Activated CD4-positive, alpha-beta T cell treated with anti-CD3 and anti-CD28 coated beads, Interleukin-2, Interleukin-6, amounts not matched to agents 100 ng/mL and 50 ng/mL, durations not matched to agents 16 hours and 8 hours (primary cell): Measurements from ENCODE around the gene ASTN1.
"Not testable (repeated sequence)": the region's sequence is repeated elsewhere in the genome, so short reads cannot be mapped to it uniquely, and the experiment has no call there.

Experiments used
- DNase-seq: peaks from one replicate; pipeline ENCODE4 v3.0.0-alpha.2; 2020

Gene ASTN1

DNA sequence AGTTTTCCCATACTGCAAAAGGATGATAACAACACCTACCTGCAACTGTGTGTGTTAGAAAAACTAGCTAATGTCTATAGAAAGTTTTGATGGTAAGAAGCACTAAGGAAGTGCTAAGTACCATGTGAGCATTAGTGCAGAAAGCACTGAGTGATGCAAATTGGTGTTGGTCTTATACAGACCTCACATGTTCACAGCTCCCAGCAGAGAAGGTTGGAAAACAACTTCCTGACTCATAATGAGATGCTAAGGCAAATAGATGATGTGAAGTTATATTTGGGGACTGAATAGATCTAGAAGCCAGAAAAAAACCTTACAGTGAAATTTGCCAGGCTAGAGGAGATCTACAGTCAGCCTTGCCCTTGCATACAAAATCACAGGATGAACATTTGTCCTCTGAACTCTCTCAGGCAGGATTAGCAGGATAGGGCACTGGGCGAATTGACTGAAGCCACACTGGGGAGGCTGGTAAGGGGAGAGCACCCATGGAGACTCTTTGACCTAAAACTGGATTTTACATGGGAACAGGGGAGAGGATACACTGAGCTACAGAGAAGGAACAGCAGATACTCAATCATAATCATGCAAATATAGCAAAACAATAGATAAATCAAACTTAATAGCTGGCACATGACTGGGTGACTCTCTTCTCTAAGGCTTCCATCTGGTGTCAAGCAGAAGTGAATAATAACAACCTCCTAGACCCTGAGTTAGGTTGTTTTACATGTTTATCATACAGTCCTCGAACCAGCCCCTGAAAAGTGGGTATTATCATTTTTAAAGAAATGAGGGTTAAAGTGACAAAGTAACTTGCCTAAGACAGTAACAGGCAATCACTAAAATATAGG, 61.3 kb downstream of the ASTN1 start:
- no peak for DNase-seq

DNA sequence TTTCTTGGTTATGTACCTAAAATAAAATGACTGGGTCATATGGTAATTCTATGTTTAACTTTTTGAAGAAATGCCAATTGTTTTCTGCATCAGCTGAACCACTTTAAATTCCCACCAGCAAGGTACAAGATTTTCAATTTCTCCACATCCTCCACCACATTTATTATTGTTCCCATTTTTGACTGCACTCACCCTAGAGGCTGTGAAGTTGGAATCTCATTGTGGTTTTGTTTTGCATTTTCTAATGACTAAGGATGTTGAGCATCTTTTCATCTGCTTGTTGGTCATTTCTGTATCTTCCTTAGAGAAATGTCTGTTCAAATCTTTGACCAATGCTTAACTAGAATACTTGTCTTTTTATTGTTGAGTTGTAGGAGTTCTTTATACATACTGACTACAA, 72.5 kb downstream of the ASTN1 start:
- no peak for DNase-seq

DNA sequence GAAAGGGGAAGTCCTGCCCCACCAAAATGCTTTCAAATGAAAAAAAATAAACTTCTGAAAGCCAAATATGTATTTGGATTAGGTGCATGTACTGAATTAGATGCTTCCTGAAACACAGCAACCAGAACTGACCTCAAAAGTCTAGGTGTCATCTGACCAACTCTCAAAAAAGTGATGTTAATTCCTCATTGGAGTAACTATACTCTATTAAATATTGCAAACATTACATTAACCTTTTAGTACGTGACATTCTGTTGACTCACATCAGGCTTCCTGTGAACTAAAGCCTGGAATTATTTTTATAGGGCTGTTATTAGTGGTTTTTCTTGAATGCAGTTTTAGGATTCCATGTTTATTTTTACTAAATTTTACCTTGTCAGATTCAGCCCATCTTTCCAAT, 73.5 kb downstream of the ASTN1 start:
- DNase-seq = no peak

DNA sequence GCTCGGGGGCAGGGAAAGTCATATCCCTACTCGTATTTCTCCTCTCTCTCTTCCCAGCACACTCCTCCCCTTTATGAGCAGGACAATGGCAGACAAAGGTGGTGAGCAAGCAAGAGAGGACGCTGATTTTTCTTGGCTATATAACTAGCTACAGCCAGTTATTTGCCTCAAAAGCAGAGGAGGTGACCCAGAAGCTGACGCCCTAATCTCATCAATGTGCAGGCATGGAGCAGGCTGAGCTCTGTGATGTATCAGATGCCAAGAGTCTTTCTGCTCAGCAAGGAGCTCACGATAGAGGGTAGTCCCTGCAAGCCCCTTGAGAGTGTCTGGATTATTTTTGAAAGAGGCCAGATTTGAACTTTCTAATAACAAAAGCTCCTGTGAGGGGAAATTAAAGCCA, 75.5 kb downstream of the ASTN1 start:
- DNase-seq = no peak

DNA sequence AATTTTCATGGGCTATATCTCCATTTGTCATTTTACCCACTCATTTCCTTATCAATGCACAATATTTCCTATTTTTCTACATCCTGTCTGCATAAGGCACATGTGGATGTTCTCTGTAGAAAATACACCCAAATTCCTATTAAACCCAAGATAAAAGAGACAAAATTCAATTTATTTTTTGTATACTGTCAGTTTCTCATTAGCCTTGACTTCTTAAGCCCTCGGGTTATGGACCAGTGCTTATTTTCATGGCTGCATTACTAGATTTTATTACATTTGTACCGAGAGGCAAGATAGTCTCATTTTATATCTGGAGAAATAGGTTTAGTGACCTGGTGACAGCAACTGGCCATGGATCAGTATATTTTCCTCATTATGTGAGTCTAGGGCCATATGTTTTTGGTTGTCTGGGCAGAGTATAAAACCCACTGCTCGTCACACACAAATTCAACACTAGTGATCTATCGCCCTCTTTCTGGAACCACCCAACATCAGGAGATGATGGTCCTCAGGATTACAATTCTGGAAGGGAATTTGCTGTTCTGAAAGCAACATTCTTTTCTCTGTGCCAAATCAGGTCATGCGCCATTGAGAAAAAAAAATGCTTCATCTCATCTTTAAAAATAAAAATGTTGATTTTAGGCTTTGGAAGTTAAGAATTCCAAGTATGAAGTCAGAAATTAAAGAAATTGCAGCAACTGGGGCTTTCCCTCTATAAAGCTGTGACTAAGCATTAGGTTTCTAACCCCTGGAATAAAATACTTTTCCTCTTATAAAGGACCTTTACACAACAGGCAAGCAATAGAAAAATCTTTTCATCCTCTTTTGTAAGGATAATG, 81.4 kb downstream of the ASTN1 start:
- DNase-seq = no peak

DNA sequence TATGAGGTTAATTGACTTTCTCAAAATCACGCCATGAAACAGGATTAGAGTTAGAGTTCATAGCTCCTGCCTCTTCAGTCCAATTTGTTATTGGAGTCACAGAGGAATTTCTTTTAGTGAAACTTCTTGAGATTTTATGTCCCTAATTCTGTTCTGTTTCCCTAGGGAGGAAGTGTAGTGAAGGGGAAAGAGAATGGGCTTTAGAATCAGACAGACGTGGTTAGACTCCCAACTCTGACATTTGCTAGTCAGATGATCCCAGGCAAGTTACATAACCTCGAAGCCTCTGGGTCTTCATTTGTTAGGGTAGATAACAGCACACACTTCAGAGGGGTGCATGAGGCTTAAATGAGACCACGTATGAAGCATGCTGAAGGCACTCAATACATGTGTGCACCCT, 83.9 kb downstream of the ASTN1 start:
- DNase-seq = no peak

DNA sequence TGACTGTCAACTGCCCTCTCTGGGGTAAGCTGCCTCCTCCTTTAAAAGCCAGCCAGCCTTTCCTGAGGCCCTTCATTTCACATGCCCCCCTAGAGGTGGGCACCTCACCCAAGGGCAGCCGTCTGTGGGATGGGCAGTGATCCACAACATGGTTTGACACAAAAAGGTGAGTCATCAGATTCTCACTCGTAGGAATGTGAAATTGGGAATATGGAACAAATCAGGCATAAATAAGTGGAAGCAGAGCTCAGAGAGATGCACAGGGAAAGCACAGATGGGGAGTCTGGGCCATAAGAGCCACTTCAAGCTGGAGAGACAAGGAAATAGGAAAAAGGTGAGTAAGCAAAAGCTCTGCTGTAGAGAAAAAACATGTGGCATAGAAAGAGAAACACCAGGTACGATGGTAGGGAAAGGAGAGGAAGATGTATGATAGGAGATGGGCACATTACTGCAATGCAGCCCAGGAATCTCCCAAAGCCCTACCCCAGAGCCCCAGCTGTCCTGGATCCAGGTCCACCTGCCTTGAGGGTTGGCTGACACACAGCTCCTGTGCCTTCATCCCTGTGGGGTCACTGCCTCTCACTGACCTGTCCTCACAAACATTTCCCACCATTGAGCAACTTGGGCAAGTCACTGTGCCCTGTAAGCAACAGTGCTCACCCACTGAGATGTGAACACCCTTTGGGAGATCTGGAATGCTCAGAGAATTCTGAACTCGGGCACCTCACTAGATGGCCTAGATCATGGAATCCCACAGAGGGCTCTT, 86.6 kb downstream of the ASTN1 start:
- DNase-seq = no peak

DNA sequence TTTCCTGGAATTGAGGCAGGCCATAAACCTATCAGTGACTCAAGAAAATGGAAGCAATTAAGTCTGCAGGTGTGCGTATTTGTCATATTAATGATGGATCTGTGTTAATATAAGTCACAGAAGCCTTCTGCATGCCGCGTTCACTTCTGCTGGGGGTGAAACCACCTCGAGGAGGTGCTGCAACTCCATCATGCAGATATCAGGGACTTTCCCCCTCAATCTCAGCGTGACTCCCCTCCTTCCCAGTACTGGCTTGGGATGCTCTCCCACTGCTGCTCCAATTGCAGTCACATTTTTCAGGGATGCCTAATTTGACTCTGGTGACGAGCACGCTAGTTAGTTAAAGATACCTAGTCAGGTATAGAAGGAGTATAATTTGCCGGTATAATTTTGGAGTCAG, 87.5 kb downstream of the ASTN1 start:
- DNase-seq = no peak

DNA sequence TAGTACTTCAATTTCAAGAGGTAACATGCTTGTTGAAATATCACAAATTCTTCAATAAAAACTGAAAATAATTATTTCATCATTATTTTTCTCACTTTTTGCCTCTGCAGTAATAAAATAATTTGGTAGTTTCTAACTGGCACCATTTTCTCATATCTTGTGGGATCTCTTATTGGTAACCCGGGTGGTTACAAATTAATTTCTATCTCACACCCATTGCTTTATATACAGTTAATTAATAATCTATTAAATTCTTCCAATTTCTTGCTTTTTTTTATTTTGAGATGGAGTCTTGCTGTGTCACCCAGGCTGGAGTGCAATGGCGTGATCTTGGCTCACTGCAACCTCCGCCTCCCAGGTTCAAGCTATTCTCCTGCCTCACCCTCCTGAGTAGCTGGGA, 89.7 kb downstream of the ASTN1 start:
- DNase-seq = not testable (repeated sequence)

DNA sequence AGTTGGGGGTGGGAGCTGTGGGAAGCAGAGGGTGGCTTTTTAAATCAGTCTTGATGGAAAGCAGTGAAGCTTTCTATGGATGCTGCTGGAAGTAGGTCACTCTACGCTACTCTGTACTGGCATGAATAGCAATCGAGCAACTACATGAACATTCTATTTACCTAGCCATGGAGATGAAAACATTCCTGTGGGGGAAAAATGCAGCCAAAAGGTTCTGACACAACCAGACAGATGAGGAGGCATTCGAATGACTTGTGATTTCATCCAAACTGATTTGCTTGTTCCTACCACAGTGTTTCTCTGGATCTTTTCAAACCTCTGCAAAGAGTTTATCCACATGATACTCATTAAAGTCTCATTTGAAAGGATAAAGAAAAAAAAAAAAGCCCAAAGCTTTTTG, 95.0 kb downstream of the ASTN1 start:
- no peak for DNase-seq

DNA sequence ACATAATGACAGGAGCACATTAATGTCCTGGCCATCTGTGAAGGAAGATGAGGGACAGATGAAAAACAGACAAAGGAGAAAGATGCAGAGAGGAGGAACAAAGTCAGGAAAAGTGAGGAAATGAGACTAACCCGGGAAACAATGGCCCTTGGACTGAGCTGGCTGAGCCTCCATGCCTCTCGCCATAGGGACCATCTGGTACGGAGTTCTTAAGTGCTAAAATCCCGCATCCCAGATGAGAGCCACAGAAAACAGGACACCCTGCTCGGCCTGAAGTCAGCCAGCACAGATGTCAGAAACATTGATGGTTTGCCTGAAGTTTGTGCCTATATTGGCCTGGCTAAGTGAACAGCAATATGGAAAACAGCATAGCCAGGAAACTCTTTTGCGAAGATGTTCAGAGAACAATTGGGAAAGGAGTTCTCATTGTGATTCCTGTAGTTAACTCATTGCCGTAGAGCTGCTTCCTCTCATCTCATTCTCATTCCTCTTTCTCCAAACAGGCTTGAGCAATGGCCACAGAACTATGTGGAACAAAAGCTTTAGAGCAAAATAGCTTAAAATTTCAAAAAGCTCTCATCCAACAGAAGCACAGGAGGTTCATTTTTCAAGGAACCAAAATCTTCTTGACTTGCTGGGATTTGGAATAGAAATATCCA, 96.6 kb downstream of the ASTN1 start:
- DNase-seq = no peak

DNA sequence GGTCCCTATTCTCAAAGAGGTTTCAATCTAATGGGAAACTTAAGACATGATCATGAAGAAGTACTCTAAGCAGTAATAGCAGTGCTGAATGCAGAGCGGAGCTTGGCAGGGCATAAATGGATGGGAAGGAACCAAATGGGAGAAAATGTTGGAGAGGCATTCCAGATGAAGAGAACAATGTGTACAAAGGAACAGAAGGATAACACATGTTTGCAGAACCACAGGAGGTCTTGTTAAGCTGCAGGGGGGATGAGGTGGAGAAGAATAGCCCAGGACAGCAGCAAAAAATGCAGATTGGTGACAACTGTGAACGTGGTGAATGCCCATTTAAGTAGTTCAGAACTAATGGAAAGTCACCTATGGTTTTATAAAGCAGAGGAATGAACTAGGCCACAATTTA, 99.1 kb downstream of the ASTN1 start:
- no peak for DNase-seq

DNA sequence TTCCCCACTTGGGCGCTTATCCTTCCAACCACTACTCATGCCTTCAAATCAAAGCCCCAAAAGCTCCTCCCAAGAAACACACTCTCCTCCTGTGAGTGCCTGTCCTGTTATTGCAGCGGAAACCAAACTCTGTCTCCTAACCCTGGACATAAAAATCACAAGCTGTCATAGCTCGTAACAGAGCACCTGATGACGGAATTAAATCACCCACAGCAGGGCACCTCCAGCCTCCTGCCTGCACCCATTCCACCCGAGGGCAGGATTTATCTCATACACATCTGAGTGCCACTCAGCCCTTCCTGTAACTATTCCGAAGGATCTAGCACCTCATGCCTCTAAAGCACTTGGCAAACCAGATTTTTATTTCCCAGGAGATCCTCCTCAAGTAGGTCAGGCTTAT, 100.9 kb downstream of the ASTN1 start:
- DNase-seq = no peak

DNA sequence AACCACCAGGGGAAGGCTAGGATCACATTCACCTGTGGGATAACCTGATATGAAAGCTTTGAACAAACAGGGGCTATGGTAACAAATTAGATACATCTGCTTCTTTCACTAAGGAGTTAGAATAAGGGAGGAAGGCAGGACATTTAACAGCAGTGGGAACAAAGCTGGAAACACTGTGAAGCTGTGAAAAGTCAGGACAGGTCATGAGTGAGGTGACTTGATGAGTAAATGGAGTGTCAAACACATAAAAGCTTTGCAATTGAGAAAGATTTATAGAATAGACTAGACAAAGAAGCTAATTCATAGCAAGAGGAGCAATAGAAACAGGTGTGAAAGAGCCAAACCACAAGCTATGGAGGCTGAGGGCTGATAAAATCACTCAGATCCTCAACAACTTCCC, 110.0 kb downstream of the ASTN1 start:
- no peak for DNase-seq

DNA sequence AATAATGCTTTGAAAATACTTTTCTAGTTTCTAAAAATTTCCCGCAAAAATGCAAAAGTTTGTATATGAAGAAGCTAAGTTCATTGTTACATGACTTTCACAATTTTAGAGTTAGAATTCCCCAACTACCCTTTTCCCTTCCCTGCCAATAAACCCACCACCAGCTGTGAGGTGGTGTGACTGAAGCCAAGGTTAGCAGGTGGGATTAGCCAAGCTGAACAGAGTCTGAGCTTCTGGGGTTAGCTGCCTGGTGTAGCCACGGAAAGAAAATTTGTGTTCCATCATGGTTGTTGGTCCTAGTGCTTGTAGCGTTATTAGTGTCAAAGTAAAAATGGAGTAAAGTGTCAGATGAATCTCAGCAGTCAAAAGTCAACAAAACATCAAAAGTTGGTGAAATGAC, 110.9 kb downstream of the ASTN1 start:
- DNase-seq = no peak

DNA sequence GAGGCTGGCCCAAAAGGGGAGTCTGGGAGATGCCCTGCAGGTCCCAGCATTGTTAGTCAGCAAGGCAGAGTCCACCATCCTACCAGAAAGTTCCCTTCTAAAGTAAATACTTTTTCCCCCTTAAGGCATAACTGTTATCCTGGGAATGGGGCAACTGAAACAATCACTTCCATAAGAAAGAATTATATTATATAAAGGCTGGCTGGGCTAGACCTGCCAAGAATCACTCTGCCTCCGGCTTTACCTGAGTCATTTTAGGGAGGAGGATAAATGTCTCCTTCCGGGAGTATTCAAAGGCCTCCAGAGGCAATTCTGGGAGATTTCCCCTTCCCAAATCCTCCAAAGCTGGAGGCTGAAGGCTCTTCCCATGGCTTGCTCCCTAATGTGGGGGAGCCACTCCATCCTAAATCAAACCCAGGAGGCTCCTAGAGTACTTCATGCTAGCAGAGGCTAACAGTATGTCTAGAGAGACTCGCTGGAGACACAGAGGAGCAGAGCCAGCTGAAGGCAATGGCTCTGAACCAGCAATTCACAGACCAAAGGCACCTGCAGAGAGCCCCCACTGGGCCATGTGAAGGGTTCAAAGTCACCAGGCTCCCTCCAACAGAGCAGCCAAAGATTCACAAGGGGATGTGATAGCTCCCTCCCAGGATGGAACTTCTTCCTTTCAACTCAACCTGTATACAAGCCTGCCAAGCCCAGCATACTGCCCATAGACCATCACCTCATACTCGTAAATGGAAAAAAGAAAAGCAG, 116.0 kb downstream of the ASTN1 start:
- no peak for DNase-seq

DNA sequence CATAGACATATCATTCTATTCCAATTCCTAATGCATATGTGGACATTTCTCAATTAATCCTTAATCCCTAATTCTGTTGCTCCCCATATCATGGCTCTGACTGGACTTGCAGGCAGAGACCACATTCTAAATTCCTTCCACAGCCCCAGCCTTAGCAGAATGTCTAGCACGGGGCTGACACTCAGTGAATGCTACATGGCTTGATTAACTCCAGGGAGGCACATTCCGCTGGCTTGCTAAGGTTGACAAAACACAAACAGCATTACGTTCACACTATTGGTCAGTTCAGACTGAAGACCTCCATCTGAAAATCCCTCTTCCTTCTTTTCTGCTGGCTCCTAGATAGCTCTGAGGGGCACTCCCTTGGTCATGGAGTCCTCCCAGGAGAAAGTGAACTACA, 119.4 kb downstream of the ASTN1 start:
- no peak for DNase-seq

DNA sequence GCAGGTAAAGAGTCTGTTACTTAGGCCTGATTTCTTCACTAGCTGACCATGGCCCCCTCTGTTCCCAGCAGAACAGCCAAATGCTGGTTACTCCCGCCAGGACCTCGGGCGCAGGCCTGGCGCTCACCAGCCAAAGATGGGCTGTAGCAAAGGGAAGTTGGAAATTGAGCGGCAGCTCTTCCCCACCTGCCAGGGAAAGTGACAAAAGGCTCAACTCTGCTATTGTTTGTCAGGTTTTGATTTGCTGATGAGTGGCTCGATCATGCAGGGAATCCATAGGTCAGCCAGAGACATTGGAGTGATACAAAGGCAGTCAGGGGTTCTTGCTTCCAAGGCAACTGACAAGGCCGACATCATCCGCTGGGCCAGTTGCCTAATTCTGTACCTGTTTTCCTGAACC, 120.1 kb downstream of the ASTN1 start:
- DNase-seq = no peak

DNA sequence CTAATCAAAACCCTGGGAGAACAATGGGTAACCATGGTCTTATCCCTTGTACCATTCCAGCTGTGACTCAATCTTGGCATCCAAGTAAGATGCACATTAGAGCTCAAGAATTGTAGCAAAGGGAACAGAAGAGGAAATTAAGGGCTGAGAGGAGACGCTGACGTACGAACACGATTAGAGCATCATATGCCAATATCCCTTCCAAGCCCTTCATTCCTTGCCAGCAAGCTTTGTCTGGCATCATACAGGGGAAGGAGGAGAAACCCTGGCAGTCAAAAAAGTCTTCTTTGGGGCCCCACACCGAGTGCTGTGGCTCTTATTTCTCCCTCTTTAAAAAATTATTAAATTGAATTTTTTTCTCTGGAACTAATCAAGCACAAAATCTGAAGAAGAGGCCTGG, 120.9 kb downstream of the ASTN1 start:
- no peak for DNase-seq

DNA sequence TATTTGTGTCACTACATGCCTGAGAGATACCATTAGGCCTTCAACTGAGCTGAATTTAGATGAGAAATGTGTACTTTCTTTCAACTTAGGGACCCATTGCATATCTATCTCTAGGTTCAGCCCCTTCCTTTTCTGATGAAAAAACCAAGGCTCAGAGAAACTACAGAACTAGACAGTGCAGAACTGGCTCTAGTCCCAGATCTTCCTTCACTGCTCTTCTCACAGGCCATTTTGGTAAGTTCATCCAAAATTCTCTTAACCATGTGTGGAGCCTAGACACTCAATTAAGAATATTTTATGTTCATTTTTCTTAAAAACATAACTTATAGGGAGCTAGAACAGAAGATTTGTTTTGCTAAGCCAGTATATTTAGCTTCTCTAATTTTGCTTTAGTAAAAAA, 128.9 kb downstream of the ASTN1 start:
- DNase-seq = no peak

DNA sequence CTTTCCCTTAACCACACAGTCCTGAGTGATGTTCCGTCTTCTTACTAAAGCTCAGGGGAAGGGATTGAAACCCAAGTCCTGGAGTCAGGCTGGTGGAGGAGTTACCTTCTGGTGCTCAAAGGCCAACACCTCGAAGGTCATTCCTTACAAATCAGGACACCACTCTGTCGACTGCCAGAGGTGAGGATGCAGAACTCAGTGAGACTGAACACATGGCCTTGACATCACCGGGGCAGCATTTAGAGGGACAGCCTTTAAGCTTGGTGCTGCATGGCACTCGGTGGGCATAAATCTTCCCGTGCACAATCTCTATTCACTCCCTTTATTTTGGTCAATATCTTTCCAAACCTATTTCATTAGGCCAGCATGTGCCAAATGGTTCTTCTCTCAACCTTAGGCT, 130.9 kb downstream of the ASTN1 start:
- DNase-seq = no peak

DNA sequence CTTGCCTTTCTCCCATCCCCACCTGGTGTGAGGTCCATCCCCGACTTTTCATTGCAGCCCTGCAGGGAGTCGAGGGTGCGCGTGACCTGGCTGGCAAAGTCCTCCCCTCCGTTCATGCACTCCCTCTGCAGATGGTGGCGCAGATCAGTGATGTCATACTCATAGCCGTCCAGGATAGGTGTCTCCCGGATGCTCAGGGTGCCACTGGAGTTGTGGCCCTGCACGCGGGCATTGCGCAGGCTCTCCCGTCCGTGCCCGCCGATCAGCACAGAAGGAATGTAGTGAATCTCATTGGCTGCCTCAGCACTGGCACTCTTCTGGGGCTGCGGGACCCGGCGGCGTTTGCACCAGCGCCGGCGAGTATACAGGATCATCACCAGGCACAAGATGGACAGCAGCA, 132.1 kb downstream of the ASTN1 start:
- DNase-seq = no peak
